IMR-90 (cell line): ENCODE measurements around the gene IL19. TPM values are rescaled to one million over a fixed set of nuclear protein-coding genes. Genes with fewer than 3 reads are reported as not detected.

Experiments
- ATAC-seq: fragments of 200-7000 bp; cut with Tn5 transposase; 2 replicates; pipeline ENCODE4 v1.9.1; 2020; ENCODE audit warnings: low read depth, mild to moderate bottlenecking, moderate library complexity
- BruUV-seq: library from RNA; stranded (reverse); fragments of 400-500 nt; replicated peaks from 2 replicates; lab custom pipeline; 2021; lab: Mats Ljungman, UMichigan
- CTCF ChIA-PET: fragments of 300-600 bp; formaldehyde crosslinking; extraction: SDS; loops from one replicate; lab custom pipeline; 2021; ENCODE audit warnings: antibody characterized with exemption; lab: Yijun Ruan, JAX
- POLR2A ChIA-PET: fragments of 300-600 bp; sonication (Branson Sonifier 250); formaldehyde crosslinking; loops from one replicate; lab custom pipeline; 2022; ENCODE audit warnings: antibody characterized with exemption; ENCODE audit not compliant: unreplicated experiment; lab: Charles Lee
- DNase-seq: peaks from one replicate; pipeline ENCODE4 v3.0.0; 2013
- H2AFZ ChIP-seq: replicated peaks from 2 replicates; pipeline ENCODE3; 2013; ENCODE audit warnings: low read length, mild to moderate bottlenecking; ENCODE audit not compliant: poor library complexity
- H2AK5ac ChIP-seq: 2 replicates; pipeline ENCODE4 v1.6.1; 2013; ENCODE audit warnings: low read depth, low read length, inconsistent platforms
- H2AK9ac ChIP-seq: replicated peaks from 2 replicates; pipeline ENCODE3; 2013; ENCODE audit warnings: mild to moderate bottlenecking, low read depth, low read length, moderate library complexity; ENCODE audit not compliant: poor library complexity
- H2BK120ac ChIP-seq: 2 replicates; pipeline ENCODE4 v1.6.1; 2013; ENCODE audit warnings: low read depth, low read length, inconsistent platforms
- H2BK15ac ChIP-seq: 3 replicates; pipeline ENCODE4 v1.6.1; 2013; ENCODE audit warnings: low read depth, low read length, inconsistent platforms
- H2BK20ac ChIP-seq: 2 replicates; pipeline ENCODE4 v1.6.1; 2013; ENCODE audit warnings: low read depth, mild to moderate bottlenecking, inconsistent platforms, low read length, moderate library complexity
- H2BK5ac ChIP-seq: 2 replicates; pipeline ENCODE4 v1.6.1; 2013; ENCODE audit warnings: mild to moderate bottlenecking, low read depth, low read length, inconsistent platforms; ENCODE audit not compliant: poor library complexity, severe bottlenecking
- H3K14ac ChIP-seq: replicated peaks from 2 replicates; pipeline ENCODE4 v1.6.1; 2013; ENCODE audit warnings: low read depth, low read length, inconsistent platforms
- H3K18ac ChIP-seq: 2 replicates; pipeline ENCODE4 v1.6.1; 2013; ENCODE audit warnings: low read depth, low read length, control low read depth
- H3K23ac ChIP-seq: 2 replicates; pipeline ENCODE4 v1.6.1; 2013; ENCODE audit warnings: low read depth, low read length, inconsistent platforms
- H3K27ac ChIP-seq: 2 replicates; pipeline ENCODE4 v1.5.1; 2013; ENCODE audit warnings: mild to moderate bottlenecking, control low read depth, low read length; ENCODE audit not compliant: insufficient read depth
- H3K27me3 ChIP-seq: 2 replicates; pipeline ENCODE4 v1.6.1; 2013; ENCODE audit warnings: low read length; ENCODE audit not compliant: control insufficient read depth, insufficient read depth
- H3K36me3 ChIP-seq: 2 replicates; pipeline ENCODE4 v1.6.1; 2013; ENCODE audit warnings: low read length, mixed read lengths; ENCODE audit not compliant: control insufficient read depth, insufficient read depth
- H3K4ac ChIP-seq: 2 replicates; pipeline ENCODE4 v1.6.1; 2013; ENCODE audit warnings: low read depth, low read length, inconsistent platforms
- H3K4me1 ChIP-seq: 2 replicates; pipeline ENCODE4 v1.6.1; 2013; ENCODE audit warnings: low read length, mixed read lengths; ENCODE audit not compliant: control insufficient read depth, insufficient read depth
- H3K4me2 ChIP-seq: 2 replicates; pipeline ENCODE4 v1.6.1; 2013; ENCODE audit warnings: low read depth, mild to moderate bottlenecking, control low read depth, low read length, moderate library complexity
- H3K4me3 ChIP-seq: 2 replicates; pipeline ENCODE4 v1.5.1; 2013; ENCODE audit warnings: low read depth, mild to moderate bottlenecking, control low read depth, low read length, moderate library complexity; ENCODE audit not compliant: insufficient read depth
- H3K56ac ChIP-seq: 2 replicates; pipeline ENCODE4 v1.6.1; 2013; ENCODE audit warnings: low read length, inconsistent platforms; ENCODE audit not compliant: insufficient read depth; ENCODE audit errors: extremely low read depth
- H3K79me1 ChIP-seq, 2 experiments: 2 replicates each; pipeline ENCODE4 v1.6.1; 2013; ENCODE audit warnings: low read length in 2 of 2, inconsistent platforms in 1 of 2, low read depth in 1 of 2
- H3K9ac ChIP-seq: 2 replicates; pipeline ENCODE4 v1.6.1; 2013; ENCODE audit warnings: low read depth, low read length, control low read depth
- H3K9me1 ChIP-seq: 2 replicates; pipeline ENCODE4 v1.6.1; 2013; ENCODE audit warnings: low read length, inconsistent platforms; ENCODE audit not compliant: insufficient read depth
- H3K9me3 ChIP-seq: 2 replicates; pipeline ENCODE4 v1.6.1; 2013; ENCODE audit warnings: low read length; ENCODE audit not compliant: control insufficient read depth, insufficient read depth
- H4K20me1 ChIP-seq: 2 replicates; pipeline ENCODE4 v1.6.1; 2013; ENCODE audit warnings: low read length, inconsistent platforms; ENCODE audit not compliant: insufficient read depth
- H4K5ac ChIP-seq: 2 replicates; pipeline ENCODE4 v1.6.1; 2013; ENCODE audit warnings: mild to moderate bottlenecking, low read depth, low read length, control low read depth
- H4K8ac ChIP-seq, 2 experiments: 2 replicates each; pipeline ENCODE4 v1.6.1; 2013; ENCODE audit warnings: low read depth in 2 of 2, low read length in 2 of 2, control low read depth in 1 of 2, inconsistent platforms in 1 of 2
- H4K91ac ChIP-seq: 2 replicates; pipeline ENCODE4 v1.6.1; 2013; ENCODE audit warnings: low read depth, low read length, inconsistent platforms; ENCODE audit not compliant: insufficient read depth
- BHLHE40 ChIP-seq: fragments of 150-350 bp; IDR thresholded peaks from 2 replicates; pipeline ENCODE4 v1.6.1; 2016; ENCODE audit warnings: mild to moderate bottlenecking, low read depth, low read length
- CEBPB ChIP-seq: IDR thresholded peaks from 2 replicates; pipeline ENCODE4 v1.6.1; 2012; ENCODE audit warnings: low read depth, low read length, improper control_type of control experiment
- CHD1 ChIP-seq: IDR thresholded peaks from 2 replicates; pipeline ENCODE4 v1.6.1; 2012; ENCODE audit warnings: low read depth, low read length, improper control_type of control experiment
- FOS ChIP-seq: fragments of 150-350 bp; IDR thresholded peaks from 2 replicates; pipeline ENCODE4 v1.6.1; 2016; ENCODE audit warnings: low read depth, low read length
- MAFK ChIP-seq: IDR thresholded peaks from 2 replicates; pipeline ENCODE4 v1.6.1; 2012; ENCODE audit warnings: low read depth, low read length, improper control_type of control experiment
- MAZ ChIP-seq: IDR thresholded peaks from 2 replicates; pipeline ENCODE4 v1.6.1; 2012; ENCODE audit warnings: low read depth, mild to moderate bottlenecking, low read length, improper control_type of control experiment, moderate library complexity, borderline replicate concordance
- MXI1 ChIP-seq: IDR thresholded peaks from 2 replicates; pipeline ENCODE4 v1.6.1; 2012; ENCODE audit warnings: low read depth, mild to moderate bottlenecking, low read length, moderate library complexity, borderline replicate concordance
- NFE2L2 ChIP-seq: fragments of 150-350 bp; IDR thresholded peaks from 2 replicates; pipeline ENCODE4 v1.6.1; 2016; ENCODE audit warnings: low read depth, mild to moderate bottlenecking, low read length
- POLR2A ChIP-seq: IDR thresholded peaks from 2 replicates; pipeline ENCODE4 v1.6.1; 2012; ENCODE audit warnings: mild to moderate bottlenecking, low read depth, low read length
- RAD21 ChIP-seq: IDR thresholded peaks from 2 replicates; pipeline ENCODE4 v1.6.1; 2012; ENCODE audit warnings: low read length, improper control_type of control experiment
- RCOR1 ChIP-seq: IDR thresholded peaks from 2 replicates; pipeline ENCODE4 v1.6.1; 2012; ENCODE audit warnings: mild to moderate bottlenecking, low read length, improper control_type of control experiment; ENCODE audit not compliant: insufficient replicate concordance
- RFX5 ChIP-seq: IDR thresholded peaks from 2 replicates; pipeline ENCODE4 v1.8.0; 2012; ENCODE audit warnings: low read depth, mild to moderate bottlenecking, low read length, moderate library complexity
- SMC3 ChIP-seq: fragments of 150-350 bp; IDR thresholded peaks from 2 replicates; pipeline ENCODE4 v1.6.1; 2016; ENCODE audit warnings: low read depth, mild to moderate bottlenecking, antibody characterized with exemption, low read length, moderate library complexity
- USF2 ChIP-seq: fragments of 150-350 bp; IDR thresholded peaks from 2 replicates; pipeline ENCODE4 v1.6.1; 2017; ENCODE audit warnings: mild to moderate bottlenecking, antibody characterized with exemption, low read length, low read depth
- WGBS, 2 experiments: methylation state at CpG; one replicate each; pipeline versions ENCODE4 v1.1.5 to v1.1.7; 2013; ENCODE audit warnings: missing lambda C conversion rate in 2 of 2; ENCODE audit not compliant: insufficient read length in 1 of 2; ENCODE audit errors: extremely low coverage in 2 of 2; 5-methylcytosine and 5-hydroxymethylcytosine counted together
- dilution Hi-C: fragments of 300-500 bp; cut with HindIII; formaldehyde crosslinking; loops from one replicate; pipeline ENCODE4 v1.14.3; 2018; ENCODE audit warnings: low sequenced_read_pairs; ENCODE audit not compliant: unreplicated experiment
- in situ Hi-C: fragments of 300-500 bp; cut with MboI; formaldehyde crosslinking; loops from 3 replicates; pipeline ENCODE4 v1.14.3; 2019; ENCODE audit warnings: low sequenced_read_pairs, inconsistent platforms, mixed read lengths
- intact Hi-C: fragments of 100-400 bp; cut with micrococcal nuclease; formaldehyde crosslinking; loops from 2 replicates; pipeline ENCODE4 v1.10.0; 2022
- polyA plus RNA-seq, 3 experiments: library from polyadenylated mRNA; depleted of rRNA; stranded (reverse); fragments of >200 nt; gene quantifications; 2 replicates each; pipeline ENCODE4 v1.2.3, GENCODE V29; 2012; ENCODE audit warnings: low replicate concordance in 1 of 3
- total RNA-seq: library from RNA; depleted of rRNA; stranded (reverse); fragments of >200 nt; gene quantifications from 2 replicates; pipeline ENCODE4 v1.2.3, GENCODE V29; 2012
- TF ChIP-seq, protein P1 (sequence below): fragments of 150-350 bp; IDR thresholded peaks from 2 replicates; pipeline ENCODE4 v1.6.1; 2016; ENCODE audit warnings: low read depth, mild to moderate bottlenecking, low read length, moderate library complexity, borderline replicate concordance
- TF ChIP-seq, protein P2 (sequence below): conservative IDR thresholded peaks from 2 replicates; pipeline ENCODE4 v1.5.1; 2012; ENCODE audit warnings: mild to moderate bottlenecking, low read depth, low read length, improper control_type of control experiment

Gene IL19
- total and polyA plus RNA-seq, 2 of the 4 experiments (the other 2 are of a cell fraction): not detected

DNA sequence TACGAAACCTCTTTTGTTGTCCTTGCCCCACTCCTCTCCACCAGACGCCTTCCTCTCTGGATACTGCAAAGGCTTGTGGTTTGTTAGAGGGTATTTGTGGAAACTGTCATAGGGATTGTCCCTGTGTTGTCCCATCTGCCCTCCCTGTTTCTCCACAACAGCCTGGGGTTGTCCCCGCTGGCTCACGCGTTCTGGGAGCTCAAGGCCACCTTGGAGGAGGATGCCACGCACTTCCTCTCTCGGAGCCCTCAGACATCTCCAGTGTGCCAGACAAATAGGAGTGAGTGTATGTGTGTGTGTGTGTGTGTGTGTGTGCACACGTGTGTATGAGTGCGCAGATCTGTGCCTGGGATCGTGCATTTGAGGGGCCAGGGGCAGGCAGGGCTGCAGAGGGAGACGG, 37.6 kb upstream of the IL19 start:
- Histone ChIP-seq H3K9me1 (peaks cover 16% of the 10 kb centered on the region), H3K56ac (no peak overlapping the region), H3K14ac (no peak overlapping the region), H2BK20ac (no peak overlapping the region), H2BK120ac (no peak overlapping the region), H3K9me3 (no peaks in the 10 kb centered on the region), H3K79me1 (peaks cover 18 to 74% of the 10 kb centered on the region in 2 experiments), H2AK9ac (no peak overlapping the region), H3K4me2 (no peak overlapping the region), H4K20me1 (peaks cover 32% of the 10 kb centered on the region), H2AK5ac (no peak overlapping the region), H3K4me1 (peaks cover 10% of the 10 kb centered on the region), H2AFZ (no peak overlapping the region), H3K36me3 (peaks cover 62% of the 10 kb centered on the region), H3K4ac (no peak overlapping the region), H3K9ac (no peak overlapping the region), H3K27me3 (no peaks in the 10 kb centered on the region), H4K91ac (no peak overlapping the region), H2BK15ac (no peak overlapping the region), H3K4me3 (no peak overlapping the region), H2BK5ac (no peak overlapping the region), H4K5ac (no peak overlapping the region), H3K18ac (no peak overlapping the region), H3K27ac (no peak overlapping the region), H3K23ac (no peak overlapping the region), H4K8ac (no peak overlapping the region)
- dilution Hi-C loops (no loop called here), intact Hi-C loops (loop anchor here (10.0 kb wide), 1 partner anchor 252 kb away; no protein-coding TSS in a partner anchor), in situ Hi-C loops (no loop called here)
- POLR2A ChIA-PET: no interaction called here
- CTCF ChIA-PET: interaction anchor here (2.9 kb wide), 1 partner anchor 179 kb away, joined by 17 read pairs; no protein-coding TSS in a partner anchor
- 100% methylated on average over 3 of the region's 11 CpGs; no CpG with 5 or more reads in 1 of the 2 experiments for WGBS, 2 experiments
- no peak for ATAC-seq
- TF ChIP-seq USF2 (no peak), NFE2L2 (no peak), RFX5 (no peak), BHLHE40 (no peak), POLR2A (no peak), RAD21 (no peak), FOS (no peak), CEBPB (no peak), MAZ (no peak), MAFK (no peak), SMC3 (no peak), RCOR1 (no peak), CHD1 (no peak), MXI1 (no peak)
- TF ChIP-seq, protein P1, sequence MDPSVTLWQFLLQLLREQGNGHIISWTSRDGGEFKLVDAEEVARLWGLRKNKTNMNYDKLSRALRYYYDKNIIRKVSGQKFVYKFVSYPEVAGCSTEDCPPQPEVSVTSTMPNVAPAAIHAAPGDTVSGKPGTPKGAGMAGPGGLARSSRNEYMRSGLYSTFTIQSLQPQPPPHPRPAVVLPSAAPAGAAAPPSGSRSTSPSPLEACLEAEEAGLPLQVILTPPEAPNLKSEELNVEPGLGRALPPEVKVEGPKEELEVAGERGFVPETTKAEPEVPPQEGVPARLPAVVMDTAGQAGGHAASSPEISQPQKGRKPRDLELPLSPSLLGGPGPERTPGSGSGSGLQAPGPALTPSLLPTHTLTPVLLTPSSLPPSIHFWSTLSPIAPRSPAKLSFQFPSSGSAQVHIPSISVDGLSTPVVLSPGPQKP: no peak
- TF ChIP-seq, protein P2, sequence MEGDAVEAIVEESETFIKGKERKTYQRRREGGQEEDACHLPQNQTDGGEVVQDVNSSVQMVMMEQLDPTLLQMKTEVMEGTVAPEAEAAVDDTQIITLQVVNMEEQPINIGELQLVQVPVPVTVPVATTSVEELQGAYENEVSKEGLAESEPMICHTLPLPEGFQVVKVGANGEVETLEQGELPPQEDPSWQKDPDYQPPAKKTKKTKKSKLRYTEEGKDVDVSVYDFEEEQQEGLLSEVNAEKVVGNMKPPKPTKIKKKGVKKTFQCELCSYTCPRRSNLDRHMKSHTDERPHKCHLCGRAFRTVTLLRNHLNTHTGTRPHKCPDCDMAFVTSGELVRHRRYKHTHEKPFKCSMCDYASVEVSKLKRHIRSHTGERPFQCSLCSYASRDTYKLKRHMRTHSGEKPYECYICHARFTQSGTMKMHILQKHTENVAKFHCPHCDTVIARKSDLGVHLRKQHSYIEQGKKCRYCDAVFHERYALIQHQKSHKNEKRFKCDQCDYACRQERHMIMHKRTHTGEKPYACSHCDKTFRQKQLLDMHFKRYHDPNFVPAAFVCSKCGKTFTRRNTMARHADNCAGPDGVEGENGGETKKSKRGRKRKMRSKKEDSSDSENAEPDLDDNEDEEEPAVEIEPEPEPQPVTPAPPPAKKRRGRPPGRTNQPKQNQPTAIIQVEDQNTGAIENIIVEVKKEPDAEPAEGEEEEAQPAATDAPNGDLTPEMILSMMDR: no peak
- DNase-seq: no peak
- TSS peak; percentile 72 for BruUV-seq
